ENCODE results near the gene OLFML2B. TPM values are rescaled to one million over a fixed set of nuclear protein-coding genes. Genes with fewer than 3 reads are reported as not detected.

The OLFML2B gene
- total RNA-seq, 2 donors from 2014 or later: 0.75 to 1.00 TPM

DNA sequence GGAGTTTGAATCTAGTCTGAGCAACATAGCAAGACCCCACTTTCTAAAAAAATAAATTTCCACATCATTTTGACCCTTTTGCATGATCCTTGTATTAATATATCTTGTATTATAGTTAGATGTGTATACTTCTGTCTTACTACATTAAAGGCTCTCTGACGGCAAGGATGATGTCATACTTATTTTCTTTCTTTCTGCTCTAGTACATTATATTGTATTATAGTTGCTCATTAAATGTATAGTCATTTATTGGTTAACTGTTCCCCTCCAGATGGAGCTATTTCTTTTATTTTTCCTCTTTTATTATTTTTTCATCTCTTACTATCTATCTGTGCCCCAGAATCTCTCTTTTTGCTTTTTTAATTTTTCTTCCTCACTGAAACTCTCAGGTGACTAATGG is 15.0 kb upstream of the OLFML2B start:
- TF ChIP-seq, protein P1, sequence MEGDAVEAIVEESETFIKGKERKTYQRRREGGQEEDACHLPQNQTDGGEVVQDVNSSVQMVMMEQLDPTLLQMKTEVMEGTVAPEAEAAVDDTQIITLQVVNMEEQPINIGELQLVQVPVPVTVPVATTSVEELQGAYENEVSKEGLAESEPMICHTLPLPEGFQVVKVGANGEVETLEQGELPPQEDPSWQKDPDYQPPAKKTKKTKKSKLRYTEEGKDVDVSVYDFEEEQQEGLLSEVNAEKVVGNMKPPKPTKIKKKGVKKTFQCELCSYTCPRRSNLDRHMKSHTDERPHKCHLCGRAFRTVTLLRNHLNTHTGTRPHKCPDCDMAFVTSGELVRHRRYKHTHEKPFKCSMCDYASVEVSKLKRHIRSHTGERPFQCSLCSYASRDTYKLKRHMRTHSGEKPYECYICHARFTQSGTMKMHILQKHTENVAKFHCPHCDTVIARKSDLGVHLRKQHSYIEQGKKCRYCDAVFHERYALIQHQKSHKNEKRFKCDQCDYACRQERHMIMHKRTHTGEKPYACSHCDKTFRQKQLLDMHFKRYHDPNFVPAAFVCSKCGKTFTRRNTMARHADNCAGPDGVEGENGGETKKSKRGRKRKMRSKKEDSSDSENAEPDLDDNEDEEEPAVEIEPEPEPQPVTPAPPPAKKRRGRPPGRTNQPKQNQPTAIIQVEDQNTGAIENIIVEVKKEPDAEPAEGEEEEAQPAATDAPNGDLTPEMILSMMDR (conservative IDR thresholded peaks at IDR 0.05): no peak
- Mint-ChIP-seq H3K27ac (no peak overlapping the region), H3K4me1 (peaks cover 4% of the 10 kb centered on the region), H3K36me3 (ENCODE audit: low read depth) (no peaks in the 10 kb centered on the region), H3K4me3 (no peak overlapping the region), H3K9me3 (no peaks in the 10 kb centered on the region), H3K27me3 (ENCODE audit: insufficient read depth) (peaks cover 14% of the 10 kb centered on the region)
- H3K27me3 ChIP-seq (ENCODE audit: control insufficient read depth, insufficient read depth, low read length, poor library complexity, severe bottlenecking): peaks cover 17% of the 10 kb centered on the region
- no peaks in the 10 kb centered on the region for H3K36me3 ChIP-seq (ENCODE audit: control insufficient read depth, insufficient read depth, low read length)
- no peak overlapping the region for H3K4me3 ChIP-seq (ENCODE audit: low read length)
- WGBS, 2 experiments (ENCODE audit: insufficient coverage in 1 of 2, insufficient read length in 1 of 2): no CpG with 5 or more reads among the region's 1 CpG
- no peak overlapping the region for H3K27ac ChIP-seq (ENCODE audit: low read depth, low read length)
- no peaks in the 10 kb centered on the region for H3K4me1 ChIP-seq (ENCODE audit: control insufficient read depth, insufficient read depth, low read length)
- no peak overlapping the region for H3K9ac ChIP-seq (ENCODE audit: extremely low read depth, low read length, poor library complexity, severe bottlenecking)
- no peaks in the 10 kb centered on the region for H3K9me3 ChIP-seq (ENCODE audit: control insufficient read depth, low read length)
- no peak for DNase-seq

DNA sequence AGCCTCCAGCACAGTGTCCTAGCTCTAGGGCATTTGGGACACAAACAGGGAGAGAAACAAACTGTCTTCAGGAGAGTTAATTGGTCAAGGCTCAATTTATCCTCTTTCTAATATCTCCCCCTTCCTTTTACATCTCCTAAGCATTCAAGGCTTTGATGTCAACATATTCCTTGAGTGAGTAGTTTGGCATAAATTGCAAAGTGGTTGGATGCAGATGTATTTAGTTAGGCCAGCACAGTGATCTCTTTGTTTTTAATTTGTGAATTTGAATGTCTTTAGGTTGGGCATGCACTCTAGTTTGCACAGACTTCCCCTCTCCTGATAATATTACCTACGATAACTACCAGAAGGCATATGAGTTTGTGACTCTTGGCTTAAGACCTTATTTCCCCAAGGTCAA is 12.5 kb upstream of the OLFML2B start:
- DNase-seq: no peak
- Histone ChIP-seq H3K4me1 (ENCODE audit: control insufficient read depth, insufficient read depth, low read length) (no peaks in the 10 kb centered on the region), H3K27me3 (ENCODE audit: control insufficient read depth, insufficient read depth, low read length, poor library complexity, severe bottlenecking) (peaks cover 23% of the 10 kb centered on the region), H3K36me3 (ENCODE audit: control insufficient read depth, insufficient read depth, low read length) (no peaks in the 10 kb centered on the region), H3K27ac (ENCODE audit: low read depth, low read length) (no peak overlapping the region), H3K4me3 (ENCODE audit: low read length) (no peak overlapping the region), H3K9ac (ENCODE audit: extremely low read depth, low read length, poor library complexity, severe bottlenecking) (no peak overlapping the region), H3K9me3 (ENCODE audit: control insufficient read depth, low read length) (no peaks in the 10 kb centered on the region)
- TF ChIP-seq, protein P1 (conservative IDR thresholded peaks at IDR 0.05): no peak
- Mint-ChIP-seq H3K27me3 (ENCODE audit: insufficient read depth) (peaks cover 30% of the 10 kb centered on the region), H3K27ac (no peak overlapping the region), H3K4me3 (no peak overlapping the region), H3K9me3 (no peaks in the 10 kb centered on the region), H3K4me1 (peaks cover 4% of the 10 kb centered on the region), H3K36me3 (ENCODE audit: low read depth) (no peaks in the 10 kb centered on the region)
- 88 to 91% methylated on average over 1 of the region's 1 CpG for WGBS, 2 experiments (ENCODE audit: insufficient coverage in 1 of 2, insufficient read length in 1 of 2)

DNA sequence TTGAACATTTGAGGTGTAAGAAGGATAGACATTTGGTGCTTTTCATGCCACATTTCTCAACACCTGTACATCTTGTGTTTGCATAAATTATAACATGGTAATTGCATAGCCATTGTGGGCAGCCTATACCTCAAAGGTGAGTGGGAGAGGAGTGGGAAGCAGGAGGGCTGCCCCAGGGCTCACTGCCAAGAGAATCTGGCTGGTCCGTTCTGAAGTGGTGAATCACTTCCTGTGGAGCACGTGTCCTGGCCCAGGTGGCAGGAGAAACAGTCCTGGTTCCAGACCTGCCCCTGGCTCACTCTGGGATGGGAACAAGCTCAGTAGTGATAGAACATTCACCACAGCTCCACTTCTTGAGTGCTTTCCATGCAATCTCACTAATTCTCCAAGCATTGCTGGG is 11.6 kb upstream of the OLFML2B start:
- H3K9ac ChIP-seq (ENCODE audit: extremely low read depth, low read length, poor library complexity, severe bottlenecking): no peak overlapping the region
- Mint-ChIP-seq H3K9me3 (no peaks in the 10 kb centered on the region), H3K27ac (no peak overlapping the region), H3K27me3 (ENCODE audit: insufficient read depth) (peaks cover 35% of the 10 kb centered on the region), H3K4me3 (no peak overlapping the region), H3K4me1 (no peaks in the 10 kb centered on the region), H3K36me3 (ENCODE audit: low read depth) (no peaks in the 10 kb centered on the region)
- H3K27ac ChIP-seq (ENCODE audit: low read depth, low read length): no peak overlapping the region
- no peaks in the 10 kb centered on the region for H3K9me3 ChIP-seq (ENCODE audit: control insufficient read depth, low read length)
- H3K36me3 ChIP-seq (ENCODE audit: control insufficient read depth, insufficient read depth, low read length): no peaks in the 10 kb centered on the region
- H3K4me1 ChIP-seq (ENCODE audit: control insufficient read depth, insufficient read depth, low read length): no peaks in the 10 kb centered on the region
- WGBS, 2 experiments (ENCODE audit: insufficient coverage in 1 of 2, insufficient read length in 1 of 2): 64 to 67% methylated on average over 2 of the region's 2 CpGs
- peaks cover 23% of the 10 kb centered on the region for H3K27me3 ChIP-seq (ENCODE audit: control insufficient read depth, insufficient read depth, low read length, poor library complexity, severe bottlenecking)
- H3K4me3 ChIP-seq (ENCODE audit: low read length): no peak overlapping the region
- DNase-seq: no peak
- TF ChIP-seq, protein P1 (conservative IDR thresholded peaks at IDR 0.05): no peak
